ENCODE measurements around the gene IRS2. TPM values are rescaled to one million over a fixed set of nuclear protein-coding genes. Genes with fewer than 3 reads are reported as not detected.

The IRS2 gene
- total RNA-seq, 1 donor from 2014 or later: 24.7 TPM

GRCh38 chr13:109810761-109811510, 24.6 kb upstream of the IRS2 start:
- no peak for DNase-seq (ENCODE audit: low spot score)
- intact Hi-C loops (cut with DNase I): no loop called here
- no peak for ATAC-seq

- no peak for DNase-seq (ENCODE audit: low spot score)
Observed at GRCh38 chr13:109809216-109809932, 23.0 kb upstream of the IRS2 start.

GRCh38 chr13:109807345-109807744, 21.0 kb upstream of the IRS2 start:
- ATAC-seq (no peak), DNase-seq (ENCODE audit: low spot score) (no peak)
- intact Hi-C loops (cut with DNase I): no loop called here

More at GRCh38 chr13:109809216-109809932, 23.0 kb upstream of the IRS2 start:
- no peak for ATAC-seq
- intact Hi-C loops (cut with DNase I): no loop called here

- no peak for DNase-seq (ENCODE audit: low spot score)
- no peak for ATAC-seq
- intact Hi-C loops (cut with DNase I): no loop called here
Observed at GRCh38 chr13:109804654-109805053, 18.3 kb upstream of the IRS2 start.

- intact Hi-C loops (cut with DNase I): no loop called here
- ATAC-seq: no peak
- DNase-seq (ENCODE audit: low spot score): no peak
Observed at GRCh38 chr13:109803825-109804224, 17.4 kb upstream of the IRS2 start.

GRCh38 chr13:109802936-109803335, 16.6 kb upstream of the IRS2 start:
- DNase-seq (ENCODE audit: low spot score): no peak
- intact Hi-C loops (cut with DNase I): no loop called here
- no peak for ATAC-seq

- DNase-seq (ENCODE audit: low spot score) (no peak), ATAC-seq (no peak)
- intact Hi-C loops (cut with DNase I): no loop called here
Observed at GRCh38 chr13:109795011-109795410, 8.6 kb upstream of the IRS2 start.

- ATAC-seq (no peak), DNase-seq (ENCODE audit: low spot score) (no peak)
- intact Hi-C loops (cut with DNase I): loop anchor here (5.0 kb wide), 1 partner anchor 832 kb away; no protein-coding TSS in a partner anchor
Observed at GRCh38 chr13:109794095-109794494, 7.7 kb upstream of the IRS2 start.

GRCh38 chr13:109792416-109793059, 6.2 kb upstream of the IRS2 start:
- intact Hi-C loops (cut with DNase I): loop anchor here (5.0 kb wide), 1 partner anchor 830 kb away; no protein-coding TSS in a partner anchor
- DNase-seq (ENCODE audit: low spot score) (no peak), ATAC-seq (no peak)

GRCh38 chr13:109790942-109791605, 4.7 kb upstream of the IRS2 start:
- intact Hi-C loops (cut with DNase I): loop anchor here (5.0 kb wide), 1 partner anchor 829 kb away; no protein-coding TSS in a partner anchor
- DNase-seq (ENCODE audit: low spot score): no peak
- no peak for ATAC-seq

- no peak for DNase-seq (ENCODE audit: low spot score)
- intact Hi-C loops (cut with DNase I): loop anchor here (5.0 kb wide), 1 partner anchor 828 kb away; no protein-coding TSS in a partner anchor
- no peak for ATAC-seq
Observed at GRCh38 chr13:109790086-109790485, 3.7 kb upstream of the IRS2 start.

GRCh38 chr13:109789262-109789661, 2.9 kb upstream of the IRS2 start:
- ATAC-seq (no peak), DNase-seq (ENCODE audit: low spot score) (no peak)
- intact Hi-C loops (cut with DNase I): loop anchor here (10.0 kb wide), 2 partner anchors 644 to 916 kb away; partner anchors contain the start of gene CARS2

- intact Hi-C loops (cut with DNase I): loop anchor here (10.0 kb wide), 2 partner anchors 644 to 916 kb away; partner anchors contain the start of gene CARS2
- no peak for DNase-seq (ENCODE audit: low spot score)
- ATAC-seq: no peak
Observed at GRCh38 chr13:109788372-109789111, 2.2 kb upstream of the IRS2 start.

- intact Hi-C loops (cut with DNase I): loop anchor here (10.0 kb wide), 2 partner anchors 643 to 917 kb away; partner anchors contain the start of gene CARS2
- peak; percentile 71 for DNase-seq (ENCODE audit: low spot score)
- peak; percentile 32 for ATAC-seq
Observed at GRCh38 chr13:109787135-109787954, 962 bp upstream of the IRS2 start.

- DNase-seq (ENCODE audit: low spot score) (no peak), ATAC-seq (peak; percentile 3)
- intact Hi-C loops (cut with DNase I): loop anchor here (10.0 kb wide), 2 partner anchors 641 to 919 kb away; partner anchors contain the start of gene CARS2
Observed at GRCh38 chr13:109785892-109786450, 412 bp downstream of the IRS2 start.

GRCh38 chr13:109785141-109785891, 1.1 kb downstream of the IRS2 start:
- intact Hi-C loops (cut with DNase I): loop anchor here (10.0 kb wide), 2 partner anchors 641 to 919 kb away; partner anchors contain the start of gene CARS2
- ATAC-seq (no peak), DNase-seq (ENCODE audit: low spot score) (peak; percentile 77)
